ENCODE measurements around the gene PCDH12. TPM values are rescaled to one million over a fixed set of nuclear protein-coding genes. Genes with fewer than 3 reads are reported as not detected.
A peak's percentile ranks its signal among the peaks of the same experiment; 100 is the strongest.

The PCDH12 gene
- total RNA-seq (10 to 100 TPM in 1 of 2 donors, 1 to 10 TPM in 1; 8.0 to 10.3 TPM), polyA plus RNA-seq (under 1 TPM; 0.88 to 0.95 TPM)
- long read RNA-seq, donor 1, full-length matches to known transcripts, result 25 of 30 reads
- long read RNA-seq, donor 1, partial matches to known transcripts, result 4 of 30 reads
- long read RNA-seq, donor 1, other reads (novel, unspliced or antisense), result 1 of 30 reads
- long read RNA-seq, donor 2, full-length matches to known transcripts, result 4 of 13 reads
- long read RNA-seq, donor 2, partial matches to known transcripts, result 0 of 13 reads
- long read RNA-seq, donor 2, other reads (novel, unspliced or antisense), result 9 of 13 reads

- peak in 1 of 2 donors; percentile 71 for DNase-seq
- Histone ChIP-seq H3K9me3 (ENCODE audit: control insufficient read depth, low read length) (no peaks in the 10 kb centered on the region), H3K36me3 (ENCODE audit: control insufficient read depth in 1 of 2, insufficient read depth in 2 of 2, low read length in 1 of 2) (no peaks in the 10 kb centered on the region), H3K4me3 (ENCODE audit: low read length in 2 of 2) (no peak within 1 kb of the TSS), H3K4me1 (ENCODE audit: control insufficient read depth in 1 of 2, insufficient read depth in 2 of 2, low read length in 2 of 2) (no peaks in the 10 kb centered on the region), H3K27me3 (ENCODE audit: control insufficient read depth in 1 of 2, insufficient read depth in 2 of 2, low read length in 1 of 2) (no peaks in the 10 kb centered on the region), H3K27ac (ENCODE audit: low read depth in 1 of 2, low read length in 2 of 2) (no peak within 1 kb of the TSS)
- peak; percentile 31 for ATAC-seq (ENCODE audit: low FRiP score)
- WGBS, 2 donors, result 62 to 67% methylated on average over 7 of the region's 7 CpGs
- intact Hi-C loops (cut with DNase I), result loop anchor here in 1 of 2 donors (2.0 kb wide), 1 partner anchor 265 kb away; no protein-coding TSS in a partner anchor
These were observed at the start of gene PCDH12 for GRCh38 chr5:141958113-141958512. PCDH12 (minus strand) TSS chr5:141958202; CDS start chr5:141957851, 351 bp downstream.

GRCh38 chr5:142007237-142007544 is 49.2 kb upstream of the PCDH12 start:
- peaks cover 0 to 4% of the 10 kb centered on the region in 2 donors for H3K36me3 ChIP-seq (ENCODE audit: control insufficient read depth in 1 of 2, insufficient read depth in 2 of 2, low read length in 1 of 2)
- no peaks in the 10 kb centered on the region for H3K27me3 ChIP-seq (ENCODE audit: control insufficient read depth in 1 of 2, insufficient read depth in 2 of 2, low read length in 1 of 2)
- H3K27ac ChIP-seq (ENCODE audit: low read depth in 1 of 2, low read length in 2 of 2), result no peak overlapping the region
- 77 to 95% methylated on average over 1 of the region's 1 CpG for WGBS, 2 donors
- DNase-seq (no peak), ATAC-seq (ENCODE audit: low FRiP score) (no peak)
- intact Hi-C loops (cut with DNase I), result no loop called here
- no peak overlapping the region for H3K4me3 ChIP-seq (ENCODE audit: low read length in 2 of 2)
- no peaks in the 10 kb centered on the region for H3K4me1 ChIP-seq (ENCODE audit: control insufficient read depth in 1 of 2, insufficient read depth in 2 of 2, low read length in 2 of 2)
- no peaks in the 10 kb centered on the region for H3K9me3 ChIP-seq (ENCODE audit: control insufficient read depth, low read length)

GRCh38 chr5:142006363-142007236 is 48.6 kb upstream of the PCDH12 start:
- WGBS, 2 donors, result 81 to 89% methylated on average over 3 of the region's 3 CpGs
- ATAC-seq (ENCODE audit: low FRiP score), result no peak
- H3K4me1 ChIP-seq (ENCODE audit: control insufficient read depth in 1 of 2, insufficient read depth in 2 of 2, low read length in 2 of 2), result no peaks in the 10 kb centered on the region
- no peak overlapping the region for H3K27ac ChIP-seq (ENCODE audit: low read depth in 1 of 2, low read length in 2 of 2)
- DNase-seq, result no peak
- H3K27me3 ChIP-seq (ENCODE audit: control insufficient read depth in 1 of 2, insufficient read depth in 2 of 2, low read length in 1 of 2), result no peaks in the 10 kb centered on the region
- H3K9me3 ChIP-seq (ENCODE audit: control insufficient read depth, low read length), result no peaks in the 10 kb centered on the region
- intact Hi-C loops (cut with DNase I), result no loop called here
- H3K4me3 ChIP-seq (ENCODE audit: low read length in 2 of 2), result no peak overlapping the region
- H3K36me3 ChIP-seq (ENCODE audit: control insufficient read depth in 1 of 2, insufficient read depth in 2 of 2, low read length in 1 of 2), result peaks cover 0 to 4% of the 10 kb centered on the region in 2 donors

- Histone ChIP-seq H3K27me3 (ENCODE audit: control insufficient read depth in 1 of 2, insufficient read depth in 2 of 2, low read length in 1 of 2) (no peaks in the 10 kb centered on the region), H3K36me3 (ENCODE audit: control insufficient read depth in 1 of 2, insufficient read depth in 2 of 2, low read length in 1 of 2) (peaks cover 0 to 4% of the 10 kb centered on the region in 2 donors), H3K27ac (ENCODE audit: low read depth in 1 of 2, low read length in 2 of 2) (no peak overlapping the region), H3K9me3 (ENCODE audit: control insufficient read depth, low read length) (no peaks in the 10 kb centered on the region), H3K4me3 (ENCODE audit: low read length in 2 of 2) (no peak overlapping the region), H3K4me1 (ENCODE audit: control insufficient read depth in 1 of 2, insufficient read depth in 2 of 2, low read length in 2 of 2) (no peaks in the 10 kb centered on the region)
- DNase-seq (no peak), ATAC-seq (ENCODE audit: low FRiP score) (no peak)
- intact Hi-C loops (cut with DNase I), result no loop called here
- 77 to 84% methylated on average over 2 of the region's 2 CpGs for WGBS, 2 donors
These were observed 45.3 kb upstream of the PCDH12 start for GRCh38 chr5:142003266-142003800.

- Histone ChIP-seq H3K4me1 (ENCODE audit: control insufficient read depth in 1 of 2, insufficient read depth in 2 of 2, low read length in 2 of 2) (no peaks in the 10 kb centered on the region), H3K27me3 (ENCODE audit: control insufficient read depth in 1 of 2, insufficient read depth in 2 of 2, low read length in 1 of 2) (no peaks in the 10 kb centered on the region), H3K9me3 (ENCODE audit: control insufficient read depth, low read length) (no peaks in the 10 kb centered on the region), H3K4me3 (ENCODE audit: low read length in 2 of 2) (no peak overlapping the region), H3K36me3 (ENCODE audit: control insufficient read depth in 1 of 2, insufficient read depth in 2 of 2, low read length in 1 of 2) (peaks cover 0 to 3% of the 10 kb centered on the region in 2 donors), H3K27ac (ENCODE audit: low read depth in 1 of 2, low read length in 2 of 2) (peak overlapping the region in 1 of 2 donors; percentile 71)
- intact Hi-C loops (cut with DNase I), result no loop called here
- DNase-seq, result no peak
- no peak for ATAC-seq (ENCODE audit: low FRiP score)
- WGBS, 2 donors, result 53 to 57% methylated on average over 6 of the region's 6 CpGs
These were observed 42.9 kb upstream of the PCDH12 start for GRCh38 chr5:142000704-142001484.

GRCh38 chr5:142000173-142000572 is 42.2 kb upstream of the PCDH12 start:
- intact Hi-C loops (cut with DNase I), result no loop called here
- no peaks in the 10 kb centered on the region for H3K4me1 ChIP-seq (ENCODE audit: control insufficient read depth in 1 of 2, insufficient read depth in 2 of 2, low read length in 2 of 2)
- DNase-seq (no peak), ATAC-seq (ENCODE audit: low FRiP score) (no peak)
- no peaks in the 10 kb centered on the region for H3K9me3 ChIP-seq (ENCODE audit: control insufficient read depth, low read length)
- WGBS, 2 donors, result 73 to 76% methylated on average over 1 of the region's 1 CpG
- H3K27me3 ChIP-seq (ENCODE audit: control insufficient read depth in 1 of 2, insufficient read depth in 2 of 2, low read length in 1 of 2), result no peaks in the 10 kb centered on the region
- peaks cover 0 to 2% of the 10 kb centered on the region in 2 donors for H3K36me3 ChIP-seq (ENCODE audit: control insufficient read depth in 1 of 2, insufficient read depth in 2 of 2, low read length in 1 of 2)
- no peak overlapping the region for H3K27ac ChIP-seq (ENCODE audit: low read depth in 1 of 2, low read length in 2 of 2)
- H3K4me3 ChIP-seq (ENCODE audit: low read length in 2 of 2), result no peak overlapping the region

- Histone ChIP-seq H3K27ac (ENCODE audit: low read depth in 1 of 2, low read length in 2 of 2) (no peak overlapping the region), H3K36me3 (ENCODE audit: control insufficient read depth in 1 of 2, insufficient read depth in 2 of 2, low read length in 1 of 2) (peaks cover 0 to 3% of the 10 kb centered on the region in 2 donors), H3K4me3 (ENCODE audit: low read length in 2 of 2) (no peak overlapping the region), H3K9me3 (ENCODE audit: control insufficient read depth, low read length) (no peaks in the 10 kb centered on the region), H3K27me3 (ENCODE audit: control insufficient read depth in 1 of 2, insufficient read depth in 2 of 2, low read length in 1 of 2) (no peaks in the 10 kb centered on the region), H3K4me1 (ENCODE audit: control insufficient read depth in 1 of 2, insufficient read depth in 2 of 2, low read length in 2 of 2) (no peaks in the 10 kb centered on the region)
- 64 to 65% methylated on average over 6 of the region's 6 CpGs for WGBS, 2 donors
- DNase-seq (no peak), ATAC-seq (ENCODE audit: low FRiP score) (no peak)
- intact Hi-C loops (cut with DNase I), result loop anchor here in 1 of 2 donors (10.0 kb wide), 1 partner anchor 707 kb away; no protein-coding TSS in a partner anchor
These were observed 39.5 kb upstream of the PCDH12 start for GRCh38 chr5:141997358-141997960.

GRCh38 chr5:141995656-141996055 is 37.7 kb upstream of the PCDH12 start:
- Histone ChIP-seq H3K9me3 (ENCODE audit: control insufficient read depth, low read length) (no peaks in the 10 kb centered on the region), H3K27me3 (ENCODE audit: control insufficient read depth in 1 of 2, insufficient read depth in 2 of 2, low read length in 1 of 2) (no peaks in the 10 kb centered on the region), H3K4me3 (ENCODE audit: low read length in 2 of 2) (no peak overlapping the region), H3K27ac (ENCODE audit: low read depth in 1 of 2, low read length in 2 of 2) (no peak overlapping the region), H3K4me1 (ENCODE audit: control insufficient read depth in 1 of 2, insufficient read depth in 2 of 2, low read length in 2 of 2) (no peaks in the 10 kb centered on the region), H3K36me3 (ENCODE audit: control insufficient read depth in 1 of 2, insufficient read depth in 2 of 2, low read length in 1 of 2) (peaks cover 0 to 3% of the 10 kb centered on the region in 2 donors)
- ATAC-seq (ENCODE audit: low FRiP score), result no peak
- intact Hi-C loops (cut with DNase I), result loop anchor here in 1 of 2 donors (10.0 kb wide), 1 partner anchor 709 kb away; no protein-coding TSS in a partner anchor
- no peak for DNase-seq
- 92 to 96% methylated on average over 3 of the region's 3 CpGs for WGBS, 2 donors
